ENCODE results near the gene TBX2. TPM values are rescaled to one million over a fixed set of nuclear protein-coding genes. Genes with fewer than 3 reads are reported as not detected.

The TBX2 gene
- total RNA-seq, 2 donors from 2014 or later, result 5.0 to 5.3 TPM

- intact Hi-C loops (cut with DNase I), result no loop called here
- Histone ChIP-seq H3K9ac (ENCODE audit: low read depth in 2 of 2, low read length in 2 of 2) (no peak overlapping the region), H3K4me1 (peaks cover 9% of the 10 kb centered on the region), H3K36me3 (no peaks in the 10 kb centered on the region), H3K27ac (no peak overlapping the region), H3K9me3 (no peaks in the 10 kb centered on the region), H3K27me3 (peaks cover 80% of the 10 kb centered on the region), H3K4me3 (no peak overlapping the region)
- TF ChIP-seq, protein P1, sequence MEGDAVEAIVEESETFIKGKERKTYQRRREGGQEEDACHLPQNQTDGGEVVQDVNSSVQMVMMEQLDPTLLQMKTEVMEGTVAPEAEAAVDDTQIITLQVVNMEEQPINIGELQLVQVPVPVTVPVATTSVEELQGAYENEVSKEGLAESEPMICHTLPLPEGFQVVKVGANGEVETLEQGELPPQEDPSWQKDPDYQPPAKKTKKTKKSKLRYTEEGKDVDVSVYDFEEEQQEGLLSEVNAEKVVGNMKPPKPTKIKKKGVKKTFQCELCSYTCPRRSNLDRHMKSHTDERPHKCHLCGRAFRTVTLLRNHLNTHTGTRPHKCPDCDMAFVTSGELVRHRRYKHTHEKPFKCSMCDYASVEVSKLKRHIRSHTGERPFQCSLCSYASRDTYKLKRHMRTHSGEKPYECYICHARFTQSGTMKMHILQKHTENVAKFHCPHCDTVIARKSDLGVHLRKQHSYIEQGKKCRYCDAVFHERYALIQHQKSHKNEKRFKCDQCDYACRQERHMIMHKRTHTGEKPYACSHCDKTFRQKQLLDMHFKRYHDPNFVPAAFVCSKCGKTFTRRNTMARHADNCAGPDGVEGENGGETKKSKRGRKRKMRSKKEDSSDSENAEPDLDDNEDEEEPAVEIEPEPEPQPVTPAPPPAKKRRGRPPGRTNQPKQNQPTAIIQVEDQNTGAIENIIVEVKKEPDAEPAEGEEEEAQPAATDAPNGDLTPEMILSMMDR (IDR thresholded peaks at IDR 0.05), result no peak
- no peak for DNase-seq
These were observed 55.0 kb downstream of the TBX2 start for GRCh38 chr17:61454381-61455323.

- no peak overlapping the region for H3K27ac ChIP-seq
- H3K27me3 ChIP-seq, result peaks cover 78% of the 10 kb centered on the region
- TF ChIP-seq, protein P1 (IDR thresholded peaks at IDR 0.05), result no peak
- H3K9ac ChIP-seq (ENCODE audit: low read depth in 2 of 2, low read length in 2 of 2), result no peak overlapping the region
- no peaks in the 10 kb centered on the region for H3K36me3 ChIP-seq
- H3K4me1 ChIP-seq, result peaks cover 9% of the 10 kb centered on the region
- intact Hi-C loops (cut with DNase I), result no loop called here
- no peak overlapping the region for H3K4me3 ChIP-seq
- no peaks in the 10 kb centered on the region for H3K9me3 ChIP-seq
- no peak for DNase-seq
These were observed 55.8 kb downstream of the TBX2 start for GRCh38 chr17:61455324-61456060.

GRCh38 chr17:61456061-61456681 lies 56.5 kb downstream of the TBX2 start:
- peaks cover 9% of the 10 kb centered on the region for H3K4me1 ChIP-seq
- H3K4me3 ChIP-seq, result no peak overlapping the region
- DNase-seq, result no peak
- peaks cover 71% of the 10 kb centered on the region for H3K27me3 ChIP-seq
- TF ChIP-seq, protein P1 (IDR thresholded peaks at IDR 0.05), result no peak
- no peaks in the 10 kb centered on the region for H3K36me3 ChIP-seq
- H3K9ac ChIP-seq (ENCODE audit: low read depth in 2 of 2, low read length in 2 of 2), result no peak overlapping the region
- H3K9me3 ChIP-seq, result no peaks in the 10 kb centered on the region
- intact Hi-C loops (cut with DNase I), result no loop called here
- H3K27ac ChIP-seq, result no peak overlapping the region

DNA sequence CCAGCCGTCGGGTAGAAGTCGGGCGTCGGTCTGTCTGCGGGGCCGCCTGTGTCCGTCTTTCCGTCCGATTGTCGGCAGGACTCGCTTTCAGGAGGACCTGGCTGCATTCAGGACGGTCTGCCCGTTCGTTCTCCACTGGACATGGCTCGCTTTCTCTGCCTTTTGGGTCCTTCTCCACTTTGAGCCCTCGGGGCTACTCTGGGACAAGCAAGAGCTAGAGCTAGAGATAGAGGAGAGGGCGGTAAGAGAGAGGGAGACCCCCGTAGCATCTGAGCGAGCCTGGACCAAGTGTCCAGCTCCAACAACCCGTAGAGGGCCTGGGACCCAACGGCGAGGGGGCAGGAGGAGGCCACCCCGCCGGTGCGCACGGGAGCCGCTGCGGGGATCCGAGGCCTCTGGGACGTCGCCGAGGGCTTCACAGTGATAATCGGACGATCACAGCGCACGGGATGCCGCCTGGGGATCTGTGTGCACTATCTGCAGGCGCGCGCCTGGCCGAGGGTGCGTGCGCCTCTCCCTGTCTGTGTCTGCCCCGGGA lies 57.1 kb downstream of the TBX2 start:
- Histone ChIP-seq H3K9ac (ENCODE audit: low read depth in 2 of 2, low read length in 2 of 2) (no peak overlapping the region), H3K27ac (no peak overlapping the region), H3K36me3 (no peaks in the 10 kb centered on the region), H3K4me1 (peaks cover 10% of the 10 kb centered on the region), H3K4me3 (no peak overlapping the region), H3K9me3 (no peaks in the 10 kb centered on the region), H3K27me3 (peaks cover 68% of the 10 kb centered on the region)
- no peak for DNase-seq
- TF ChIP-seq, protein P1 (IDR thresholded peaks at IDR 0.05), result no peak
- intact Hi-C loops (cut with DNase I), result no loop called here

All from colonic mucosa (tissue), 4 donors.